Stimulated activated CD8-positive, alpha-beta memory T cell treated with anti-CD3 and anti-CD28 coated beads, Interleukin-7, amount 100 ng/mL, for 1 hour (primary cell): ENCODE measurements around the gene CASP8AP2.
"Not testable (repeated sequence)": the region's sequence is repeated elsewhere in the genome, so short reads cannot be mapped to it uniquely, and the experiment has no call there.

ENCODE experiments used
- DNase-seq, 2 donors: peaks; one replicate each; pipeline ENCODE4 v3.0.0-alpha.2; 2020; ENCODE audit warnings: low read depth in 2 of 2

The CASP8AP2 gene

DNA sequence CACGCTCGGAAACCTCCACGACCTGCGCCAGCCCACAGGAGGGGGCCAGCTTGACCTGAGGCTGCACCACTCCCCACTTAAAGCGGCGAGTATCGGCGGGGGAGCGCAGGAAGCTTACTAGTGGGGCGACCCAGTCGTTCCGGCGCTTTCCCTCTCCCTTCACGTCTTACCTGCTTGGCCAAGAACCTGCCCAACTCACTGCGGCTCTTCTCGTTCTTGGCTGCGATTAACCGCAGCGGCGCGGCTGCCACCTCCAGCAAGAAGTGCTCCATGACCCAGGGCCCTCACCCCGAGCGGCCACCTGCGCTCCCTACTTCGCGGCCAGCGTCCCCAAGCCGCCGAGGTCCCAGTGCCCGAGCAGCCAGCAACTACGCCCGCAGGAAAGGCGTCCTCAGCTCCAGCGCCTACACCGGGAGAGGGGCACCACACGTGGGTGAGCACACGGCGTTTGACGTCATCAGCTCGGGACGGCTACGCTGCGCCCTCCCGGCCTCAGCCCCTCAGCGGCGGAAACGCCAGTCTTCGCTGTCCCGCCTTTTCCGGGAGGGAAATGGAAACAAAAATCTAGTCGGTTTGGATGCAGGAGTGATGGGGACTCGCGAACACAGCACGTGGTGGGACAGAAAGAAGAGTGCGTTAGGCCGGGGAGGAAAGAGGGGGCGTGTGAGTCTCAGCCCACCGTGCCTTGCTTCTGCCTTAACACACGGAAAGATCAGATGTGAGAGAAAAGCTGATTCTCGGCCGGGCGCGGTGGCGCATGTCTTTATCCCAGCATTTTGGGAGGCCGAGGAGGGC is 10.1 kb upstream of the CASP8AP2 start, which contains the start of gene MDN1:
Gene MDN1 (minus strand): TSS at position 459 of the 795 bp plus-strand sequence. CDS start 187 bp downstream, at position 272.
- peak; percentile 72 to 74 for DNase-seq

DNA sequence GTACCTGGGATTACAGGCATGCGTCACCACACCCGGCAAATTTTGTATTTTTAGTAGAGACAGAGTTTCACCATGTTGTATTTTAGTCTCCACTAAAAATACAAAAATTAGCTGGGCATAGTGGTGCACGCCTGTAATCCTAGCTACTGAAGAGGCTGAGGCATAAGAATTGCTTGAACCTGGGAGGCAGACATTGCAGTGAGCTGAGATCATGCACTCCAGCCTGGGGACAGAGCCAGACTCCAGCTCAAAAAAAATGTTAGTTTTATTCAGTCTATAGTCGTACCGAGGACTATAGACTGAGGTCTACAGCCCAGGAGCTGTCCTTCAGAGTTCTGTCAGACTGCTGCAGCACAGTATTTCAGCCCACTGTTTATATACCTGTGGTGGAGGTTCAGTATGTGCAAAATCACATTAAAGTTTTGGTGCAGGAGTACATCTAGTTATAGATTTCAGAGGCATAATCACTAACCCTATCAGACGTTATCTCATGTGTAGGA is 3.6 kb upstream of the CASP8AP2 start:
- DNase-seq: no peak

DNA sequence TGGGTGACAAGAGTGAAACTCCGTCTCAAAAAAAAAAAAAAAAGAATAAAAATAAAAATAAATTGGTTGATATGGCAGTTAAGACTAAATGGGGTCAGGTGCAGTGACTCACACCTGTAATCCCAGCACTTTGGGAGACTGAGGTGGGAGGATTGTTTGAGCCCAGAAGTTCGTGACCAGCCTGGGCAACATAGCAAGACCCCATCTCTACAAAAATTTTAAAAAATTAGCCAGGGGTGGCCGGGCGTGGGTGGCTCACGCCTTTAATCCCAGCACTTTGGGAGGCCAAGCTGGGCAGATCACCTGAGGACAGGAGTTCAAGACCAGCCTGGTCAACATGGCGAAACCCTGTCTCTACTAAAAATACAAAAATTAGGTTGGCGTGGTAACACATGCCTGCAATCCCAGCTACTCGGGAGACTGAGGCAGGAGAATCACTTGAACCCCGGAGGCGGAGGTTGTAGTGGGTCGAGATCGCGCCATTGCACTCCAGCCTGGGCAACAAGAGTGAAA is 1.1 kb upstream of the CASP8AP2 start:
- not testable (repeated sequence) for DNase-seq

DNA sequence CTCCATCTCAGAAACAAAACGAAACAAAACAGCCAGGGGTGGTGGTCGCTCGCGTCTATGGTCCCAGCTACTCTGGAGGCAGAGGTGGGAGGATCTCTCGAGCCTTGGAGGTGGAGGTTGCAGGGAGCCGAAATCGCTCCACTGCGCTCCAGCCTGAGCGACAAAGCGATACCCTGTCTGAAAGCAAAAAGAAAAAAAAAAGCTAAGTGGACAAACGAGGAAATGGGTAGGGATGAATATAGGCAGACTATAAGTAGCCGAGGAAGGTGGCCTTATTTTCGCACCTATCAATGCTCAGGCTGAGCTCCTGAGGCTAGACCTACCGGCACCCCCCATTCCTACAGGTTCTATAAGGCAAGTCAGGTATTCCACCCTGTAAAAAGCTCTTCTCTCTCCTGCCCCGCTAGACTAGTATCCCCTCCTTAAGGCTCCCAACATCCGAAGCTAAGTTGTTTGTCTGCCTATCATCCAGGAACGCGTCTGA is 650 bp upstream of the CASP8AP2 start:
- DNase-seq: no peak

DNA sequence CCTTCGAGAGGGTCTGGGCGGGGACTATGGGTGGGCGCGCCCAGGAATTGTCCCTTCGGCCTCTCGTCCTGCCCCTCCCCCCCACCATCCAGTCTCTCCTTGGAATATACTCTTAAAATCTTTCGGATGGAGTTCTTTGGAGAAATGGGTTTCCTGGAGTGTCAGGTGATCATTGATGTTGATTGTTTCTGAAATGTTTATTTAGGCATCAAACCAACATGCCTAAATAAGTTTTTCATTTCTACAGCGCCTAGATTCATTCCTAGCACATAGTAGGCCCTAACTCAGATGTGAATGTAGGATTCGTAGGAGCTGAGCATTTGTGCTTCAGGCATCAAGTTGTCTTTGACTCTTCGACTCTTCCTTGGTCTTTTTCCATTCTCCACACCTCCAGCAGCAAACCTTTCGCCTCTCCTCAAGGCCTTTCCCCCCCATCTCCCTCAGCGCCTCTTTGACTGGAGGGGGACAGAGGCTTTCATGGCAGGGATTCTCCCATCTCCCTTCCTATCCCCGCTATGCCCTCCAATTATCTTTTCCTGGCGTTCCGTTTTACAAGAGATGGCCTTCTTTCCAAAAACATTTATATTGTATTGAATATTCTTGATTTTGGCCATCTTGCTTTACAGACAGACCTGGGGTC is 610 bp downstream of the CASP8AP2 start:
- no peak for DNase-seq

DNA sequence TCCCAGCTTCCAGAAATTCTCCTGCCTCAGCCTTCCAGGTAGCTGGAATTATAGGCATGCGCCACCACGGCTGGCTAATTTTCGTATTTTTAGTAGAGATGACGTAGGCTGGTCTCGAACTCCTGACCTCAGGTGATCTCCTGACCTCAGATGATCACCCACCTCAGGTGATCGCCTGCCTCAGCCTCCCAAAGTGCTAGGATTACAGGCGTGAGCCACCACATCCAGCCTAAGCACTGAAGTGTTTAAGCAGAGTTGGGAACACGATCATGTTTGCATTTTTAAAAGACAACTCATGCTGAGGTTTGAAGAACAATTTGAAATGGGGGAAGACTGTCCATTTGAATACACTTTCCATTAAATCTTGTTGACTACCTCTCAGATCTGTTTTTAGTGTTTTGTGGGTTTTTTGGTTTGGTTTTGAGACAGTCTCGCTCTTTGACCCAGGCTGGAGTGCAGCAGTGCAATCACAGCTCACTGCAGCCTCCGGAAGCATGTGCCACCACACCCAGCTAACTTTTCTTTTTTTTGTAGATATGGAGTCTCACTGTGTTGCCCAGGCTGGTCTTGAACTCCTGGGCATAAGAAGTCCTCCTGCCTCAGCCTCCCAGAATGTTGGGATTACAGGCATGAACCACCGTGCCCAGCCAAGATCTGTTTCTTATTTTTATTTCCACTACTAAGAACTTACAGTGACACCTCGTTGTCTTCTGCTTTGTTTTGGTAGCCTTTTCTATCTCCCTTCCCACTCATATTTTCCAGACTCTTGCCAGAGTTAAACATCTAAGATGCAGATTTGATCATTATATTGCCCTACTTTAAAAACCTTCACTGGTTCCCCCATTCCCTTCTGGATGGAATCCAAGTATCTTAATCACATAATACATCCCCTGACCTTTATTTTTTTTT is 5.5 kb downstream of the CASP8AP2 start:
- no peak for DNase-seq

DNA sequence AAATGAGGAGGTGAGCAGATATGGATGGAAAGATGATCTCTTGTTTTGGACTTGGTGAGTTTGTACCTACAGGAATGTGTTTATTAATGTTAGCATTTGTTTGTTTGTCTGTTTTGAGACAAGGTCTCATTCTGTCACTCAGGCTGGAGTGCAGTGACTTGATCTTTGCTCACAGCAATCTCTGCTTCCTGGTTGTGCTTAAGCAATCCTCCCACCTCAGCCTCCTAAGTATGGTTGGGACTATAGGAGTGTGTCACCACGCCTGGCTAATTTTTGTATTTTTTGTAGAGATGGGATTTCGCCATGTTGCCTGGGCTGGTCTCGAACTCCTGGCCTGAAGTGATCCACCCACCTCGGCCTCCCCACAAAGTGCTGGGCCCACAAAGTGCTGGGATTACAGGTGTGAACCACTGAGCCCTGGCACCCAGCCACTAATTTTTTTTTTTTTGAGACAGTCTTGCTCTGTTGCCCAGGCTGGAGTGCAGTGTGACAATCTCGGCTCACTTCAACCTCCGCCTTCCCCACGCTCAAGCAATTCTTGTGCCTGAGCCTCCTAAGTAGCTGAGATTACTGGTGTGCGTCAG is 7.1 kb downstream of the CASP8AP2 start:
- no peak for DNase-seq

GRCh38 chr6:89840538-89840937 is 10.9 kb downstream of the CASP8AP2 start:
- no peak for DNase-seq

DNA sequence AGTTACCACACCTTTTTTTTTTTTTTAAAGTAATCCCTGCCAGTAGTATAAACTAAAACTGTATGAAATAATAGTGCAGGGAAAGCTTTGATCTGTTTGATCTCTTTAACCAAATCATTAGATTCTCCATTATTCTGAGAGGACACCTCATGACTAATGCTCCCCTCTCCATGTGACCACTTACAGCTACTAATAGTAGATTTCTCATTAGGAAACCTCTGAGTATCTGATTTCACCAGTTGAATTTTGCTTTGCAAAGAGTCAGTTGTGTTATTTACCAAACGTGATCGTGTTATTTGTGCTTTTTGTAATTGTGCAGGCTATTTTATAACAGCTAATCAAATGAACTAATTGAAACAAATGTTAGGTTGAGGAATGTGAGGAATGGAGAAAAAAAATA is 12.5 kb downstream of the CASP8AP2 start:
- no peak for DNase-seq

DNA sequence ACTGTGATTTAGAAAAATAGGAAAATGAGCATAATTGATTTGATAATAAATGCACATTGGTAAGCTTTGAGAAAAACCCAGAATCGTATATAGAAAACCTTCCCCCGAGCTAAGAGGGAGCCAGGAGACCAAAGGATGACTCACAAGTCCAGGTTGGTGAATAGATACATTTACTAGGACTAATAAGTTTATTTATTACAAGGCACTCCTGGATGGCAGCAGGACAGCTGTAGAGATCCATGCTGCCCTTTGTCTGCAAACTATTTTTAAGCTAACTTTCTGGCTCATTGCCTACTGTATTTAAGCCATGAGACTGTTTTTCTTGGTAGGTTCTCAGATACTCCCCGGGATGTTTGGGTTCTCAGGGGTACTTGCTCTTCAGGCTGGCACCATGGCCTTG is 13.4 kb downstream of the CASP8AP2 start:
- DNase-seq: no peak

GRCh38 chr6:89847513-89847912 is 17.8 kb downstream of the CASP8AP2 start:
- not testable (repeated sequence) for DNase-seq

GRCh38 chr6:89853068-89853467 is 23.4 kb downstream of the CASP8AP2 start:
- DNase-seq: no peak

DNA sequence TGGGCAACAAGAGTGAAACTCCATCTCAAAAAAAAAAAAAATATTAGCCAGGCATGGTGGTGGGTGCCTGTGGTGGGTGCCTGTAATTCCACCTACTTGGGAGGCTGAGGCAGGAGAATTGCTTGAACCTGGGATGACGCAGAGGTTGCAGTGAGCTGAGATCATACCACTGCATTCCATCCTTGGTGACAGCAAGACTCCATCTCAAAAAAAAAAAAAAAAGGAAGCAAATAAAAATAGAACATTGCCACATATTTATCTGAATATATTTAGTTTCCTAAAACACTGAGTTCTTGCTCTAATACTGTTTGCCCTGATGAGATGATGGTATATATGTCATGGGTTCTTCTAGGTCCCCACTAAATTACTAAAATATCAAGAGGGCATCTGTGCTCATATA is 28.4 kb downstream of the CASP8AP2 start:
- DNase-seq: no peak

GRCh38 chr6:89859744-89860143 is 30.1 kb downstream of the CASP8AP2 start:
- no peak for DNase-seq

DNA sequence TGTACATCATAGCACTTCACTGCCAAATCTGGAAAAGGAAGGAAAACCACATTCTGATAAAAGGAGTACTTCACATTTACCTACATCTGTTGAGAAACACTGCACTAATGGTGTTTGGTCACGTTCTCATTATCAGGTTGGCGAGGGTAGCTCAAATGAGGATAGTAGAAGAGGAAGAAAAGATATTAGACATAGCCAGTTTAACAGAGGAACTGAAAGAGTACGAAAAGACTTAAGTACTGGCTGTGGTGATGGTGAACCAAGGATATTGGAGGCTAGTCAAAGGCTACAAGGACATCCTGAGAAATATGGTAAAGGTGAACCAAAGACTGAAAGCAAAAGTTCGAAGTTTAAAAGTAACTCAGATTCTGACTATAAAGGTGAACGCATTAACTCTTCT is 32.6 kb downstream of the CASP8AP2 start:
- no peak for DNase-seq

DNA sequence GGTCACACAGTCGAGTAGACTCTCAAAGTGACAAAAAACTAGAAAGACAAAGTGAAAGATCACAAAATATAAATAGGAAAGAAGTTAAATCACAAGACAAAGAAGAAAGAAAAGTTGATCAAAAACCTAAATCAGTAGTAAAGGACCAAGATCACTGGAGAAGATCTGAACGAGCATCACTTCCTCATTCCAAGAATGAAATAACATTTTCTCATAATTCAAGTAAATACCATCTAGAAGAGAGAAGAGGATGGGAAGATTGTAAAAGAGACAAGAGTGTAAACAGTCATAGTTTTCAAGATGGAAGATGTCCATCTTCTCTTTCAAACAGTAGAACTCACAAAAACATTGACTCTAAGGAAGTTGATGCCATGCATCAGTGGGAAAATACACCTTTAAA is 33.0 kb downstream of the CASP8AP2 start:
- DNase-seq: no peak

DNA sequence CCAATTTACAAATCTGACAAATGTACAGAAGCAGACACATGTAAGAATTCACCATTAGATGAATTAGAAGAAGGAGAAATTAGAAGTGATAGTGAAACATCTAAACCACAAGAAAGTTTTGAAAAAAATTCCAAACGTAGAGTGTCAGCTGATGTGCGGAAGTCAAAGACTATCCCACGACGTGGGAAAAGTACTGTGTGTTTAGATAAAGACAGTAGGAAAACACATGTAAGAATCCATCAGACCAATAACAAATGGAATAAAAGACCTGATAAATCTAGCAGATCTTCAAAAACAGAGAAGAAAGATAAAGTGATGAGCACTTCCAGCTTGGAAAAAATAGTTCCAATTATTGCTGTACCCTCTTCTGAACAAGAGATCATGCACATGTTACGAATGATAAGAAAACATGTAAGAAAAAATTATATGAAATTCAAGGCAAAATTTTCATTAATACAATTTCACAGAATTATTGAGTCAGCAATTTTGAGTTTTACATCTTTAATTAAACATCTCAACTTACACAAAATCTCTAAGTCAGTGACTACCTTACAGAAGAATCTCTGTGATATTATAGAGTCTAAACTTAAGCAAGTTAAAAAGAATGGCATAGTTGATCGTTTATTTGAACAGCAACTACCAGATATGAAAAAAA is 36.5 kb downstream of the CASP8AP2 start:
- no peak for DNase-seq

- no peak for DNase-seq
These were observed 44.0 kb downstream of the CASP8AP2 start for GRCh38 chr6:89873721-89874120.

- no peak for DNase-seq
These were observed 44.8 kb downstream of the CASP8AP2 start for GRCh38 chr6:89874438-89874837.

- DNase-seq: no peak
These were observed 56.9 kb downstream of the CASP8AP2 start for GRCh38 chr6:89886378-89887120.
